HepG2 (cell line): ENCODE results near the gene RBM28. TPM values are rescaled to one million over a fixed set of nuclear protein-coding genes. Genes with fewer than 3 reads are reported as not detected.

Source experiments
- ATAC-seq: fragments of 200-7000 bp; cut with Tn5 transposase; 3 replicates; pipeline ENCODE4 v1.9.1; 2020; ENCODE audit warnings: mild to moderate bottlenecking, moderate library complexity
- BruUV-seq: library from RNA; stranded (reverse); fragments of 400-500 nt; replicated peaks from 2 replicates; lab custom pipeline; 2021; lab: Mats Ljungman, UMichigan
- CTCF ChIA-PET: fragments of 300-600 bp; formaldehyde crosslinking; extraction: SDS; loops from one replicate; lab custom pipeline; 2021; ENCODE audit warnings: low total read pairs, inconsistent platforms, low intra/inter-chr PET ratio; lab: Yijun Ruan, JAX
- POLR2A ChIA-PET: fragments of 350-600 bp; sonication (Branson Sonifier 250); formaldehyde crosslinking; loops from one replicate; lab custom pipeline; 2020; ENCODE audit warnings: antibody characterized with exemption, inconsistent platforms; lab: Yijun Ruan, JAX
- DNase-seq: peaks from one replicate; pipeline ENCODE4 v3.0.0-alpha.2; 2015; ENCODE audit warnings: low spot score
- FAIRE-seq: peaks from 3 replicates; lab custom pipeline; 2011; peaks lifted over from hg19 to GRCh38; lab: Jason Lieb, UNC
- H2AFZ ChIP-seq: one replicate; pipeline ENCODE4 v1.6.1; 2011; ENCODE audit warnings: low read length, inconsistent platforms
- H3K27ac ChIP-seq: fragments of 300-600 bp; 3 replicates; pipeline ENCODE4 v1.8.0; 2011; ENCODE audit warnings: mixed run types, mild to moderate bottlenecking, mixed read lengths, low read length, inconsistent platforms; ENCODE audit not compliant: insufficient read depth; ENCODE audit errors: extremely low read length
- H3K27me3 ChIP-seq, 2 experiments: fragments of 200-600 bp in 1 of 2; 2 replicates in 1 of 2; 3 replicates in 1 of 2; pipeline versions ENCODE4 v1.6.0 to v1.8.0; 2011; ENCODE audit warnings: low read length in 2 of 2, mild to moderate bottlenecking in 2 of 2, moderate library complexity in 2 of 2, inconsistent platforms in 1 of 2; ENCODE audit not compliant: insufficient read depth in 2 of 2, control insufficient read depth in 1 of 2
- H3K36me3 ChIP-seq, 2 experiments: fragments of 200-600 bp in 1 of 2; replicated peaks in 1 of 2; 2 replicates in 1 of 2; 3 replicates in 1 of 2; pipeline versions ENCODE4 v1.5.1 to v1.8.0; 2011; ENCODE audit warnings: low read length in 2 of 2, inconsistent platforms in 1 of 2; ENCODE audit not compliant: insufficient read depth in 2 of 2, control insufficient read depth in 1 of 2
- H3K4me1 ChIP-seq: 2 replicates; pipeline ENCODE4 v1.5.1; 2012; ENCODE audit warnings: low read length, inconsistent platforms; ENCODE audit not compliant: insufficient read depth
- H3K4me2 ChIP-seq: 2 replicates; pipeline ENCODE4 v1.6.0; 2011; ENCODE audit warnings: low read depth, low read length, inconsistent platforms
- H3K4me3 ChIP-seq, 3 experiments: fragments of 200-600 bp in 1 of 3; sonication (generic), shearing (Covaris generic) in 1 of 3; replicated peaks in 1 of 3; 2 replicates each; pipeline ENCODE4 v1.5.1; 2011 to 2016; ENCODE audit warnings: low read length in 3 of 3, inconsistent platforms in 2 of 3, low read depth in 2 of 3, mild to moderate bottlenecking in 2 of 3, control low read depth in 1 of 3, mixed read lengths in 1 of 3; ENCODE audit not compliant: insufficient read depth in 1 of 3
- H3K79me2 ChIP-seq: one replicate; pipeline ENCODE4 v1.6.1; 2011; ENCODE audit warnings: low read length, inconsistent platforms; ENCODE audit not compliant: insufficient read depth
- H3K9ac ChIP-seq: 2 replicates; pipeline ENCODE4 v1.6.0; 2011; ENCODE audit warnings: mild to moderate bottlenecking, low read depth, low read length, inconsistent platforms; ENCODE audit not compliant: insufficient read depth
- H3K9me3 ChIP-seq: 2 replicates; pipeline ENCODE4 v1.5.1; 2012; ENCODE audit warnings: mild to moderate bottlenecking, low read length
- H4K20me1 ChIP-seq: 2 replicates; pipeline ENCODE4 v1.6.0; 2011; ENCODE audit warnings: inconsistent platforms, mild to moderate bottlenecking, low read length, moderate library complexity; ENCODE audit not compliant: insufficient read depth
- CEBPB ChIP-seq: IDR thresholded peaks from 2 replicates; pipeline ENCODE4 v1.6.1; 2011; ENCODE audit warnings: low read depth, low read length, improper control_type of control experiment, borderline replicate concordance
- HNF4A ChIP-seq: sonication (generic); formaldehyde crosslinking; IDR thresholded peaks from 2 replicates; pipeline ENCODE4 v1.4.0; 2020; ENCODE audit warnings: missing genetic modification reagents
- RFXANK ChIP-seq: IDR thresholded peaks from 2 replicates; pipeline ENCODE4 v1.6.1; 2016
- RORA ChIP-seq: sonication (generic); formaldehyde crosslinking; IDR thresholded peaks from 2 replicates; pipeline ENCODE4 v1.5.0; 2020; ENCODE audit warnings: mild to moderate bottlenecking, missing genetic modification reagents, moderate library complexity
- SOX13 ChIP-seq, 3 experiments: fragments of 450-650 bp in 1 of 3; sonication (generic) in 1 of 3; formaldehyde crosslinking in 1 of 3; IDR thresholded peaks in 2 of 3; conservative IDR thresholded peaks in 1 of 3; 2 replicates each; pipeline versions ENCODE4 v1.5.0 to v1.6.1; 2016 to 2020; ENCODE audit warnings: antibody characterized with exemption in 1 of 3, mild to moderate bottlenecking in 1 of 3, missing compliant biosample characterization in 1 of 3, missing genetic modification reagents in 1 of 3, moderate library complexity in 1 of 3
- SP4 ChIP-seq: sonication (generic); formaldehyde crosslinking; IDR thresholded peaks from 2 replicates; pipeline ENCODE4 v1.8.1; 2023; ENCODE audit warnings: mild to moderate bottlenecking, missing genetic modification reagents
- YEATS2 ChIP-seq: sonication (generic); formaldehyde crosslinking; IDR thresholded peaks from 2 replicates; pipeline ENCODE4 v1.4.0; 2020; ENCODE audit warnings: missing genetic modification reagents, borderline replicate concordance
- ZNF547 ChIP-seq: sonication (generic); formaldehyde crosslinking; IDR thresholded peaks from 2 replicates; pipeline ENCODE4 v1.5.1; 2020; ENCODE audit warnings: mild to moderate bottlenecking, missing genetic modification reagents
- ZNF672 ChIP-seq: sonication (generic); formaldehyde crosslinking; IDR thresholded peaks from 2 replicates; pipeline ENCODE4 v1.8.1; 2022; ENCODE audit warnings: missing genetic modification reagents
- ZSCAN25 ChIP-seq: sonication (generic); formaldehyde crosslinking; IDR thresholded peaks from 2 replicates; pipeline ENCODE4 v1.8.0; 2022; ENCODE audit warnings: mild to moderate bottlenecking, missing genetic modification reagents
- WGBS: methylation state at CpG from one replicate; pipeline ENCODE4 v1.1.6; 2017; ENCODE audit warnings: low lambda C conversion rate; 5-methylcytosine and 5-hydroxymethylcytosine counted together
- in situ Hi-C: cut with HindIII; loops from 2 replicates; pipeline ENCODE4 v1.10.0; 2017; ENCODE audit warnings: low pct_unique_long_range_greater_than_20kb; ENCODE audit not compliant: extremely low pct_ligation_motif_present
- intact Hi-C: fragments of 100-400 bp; cut with micrococcal nuclease; formaldehyde crosslinking; loops from one replicate; pipeline ENCODE4 v1.10.0; 2022; ENCODE audit not compliant: unreplicated experiment
- polyA plus RNA-seq, 8 experiments: library from polyadenylated mRNA; depleted of rRNA in 3 of 8; stranded (reverse) in 7 of 8; unstranded in 1 of 8; fragments of >200 nt; fragmentation: Illumina TruSeq in 4 of 8; extraction: Trizol in 4 of 8; gene quantifications; 2 replicates each; pipeline versions ENCODE4 v1.2.1 to v1.2.3, GENCODE V29; 2011 to 2016; ENCODE audit warnings: low read depth in 4 of 8, missing spikeins in 1 of 8, mixed read lengths in 1 of 8; ENCODE audit not compliant: insufficient read depth in 1 of 8
- total RNA-seq, 5 experiments: library from RNA; depleted of rRNA; stranded (reverse); fragments of >200 nt; fragmentation: Illumina TruSeq; extraction: Trizol; gene quantifications; 2 replicates each; pipeline ENCODE4 v1.2.3, GENCODE V29; 2016; ENCODE audit warnings: low read depth in 1 of 5
- TF ChIP-seq, protein P1 (sequence below): sonication (generic); formaldehyde crosslinking; IDR thresholded peaks from 2 replicates; pipeline ENCODE4 v1.5.0; 2020; ENCODE audit warnings: mild to moderate bottlenecking, missing genetic modification reagents
- TF ChIP-seq, protein P2 (sequence below): sonication (generic); formaldehyde crosslinking; IDR thresholded peaks from 2 replicates; pipeline ENCODE4 v1.4.0; 2020; ENCODE audit warnings: mild to moderate bottlenecking, missing genetic modification reagents

RBM28 gene
- total and polyA plus RNA-seq, 2 of the 13 experiments (the other 11 are each of a cell fraction or from before 2014, with no cell fraction given), result 20.5 to 49.0 TPM

DNA sequence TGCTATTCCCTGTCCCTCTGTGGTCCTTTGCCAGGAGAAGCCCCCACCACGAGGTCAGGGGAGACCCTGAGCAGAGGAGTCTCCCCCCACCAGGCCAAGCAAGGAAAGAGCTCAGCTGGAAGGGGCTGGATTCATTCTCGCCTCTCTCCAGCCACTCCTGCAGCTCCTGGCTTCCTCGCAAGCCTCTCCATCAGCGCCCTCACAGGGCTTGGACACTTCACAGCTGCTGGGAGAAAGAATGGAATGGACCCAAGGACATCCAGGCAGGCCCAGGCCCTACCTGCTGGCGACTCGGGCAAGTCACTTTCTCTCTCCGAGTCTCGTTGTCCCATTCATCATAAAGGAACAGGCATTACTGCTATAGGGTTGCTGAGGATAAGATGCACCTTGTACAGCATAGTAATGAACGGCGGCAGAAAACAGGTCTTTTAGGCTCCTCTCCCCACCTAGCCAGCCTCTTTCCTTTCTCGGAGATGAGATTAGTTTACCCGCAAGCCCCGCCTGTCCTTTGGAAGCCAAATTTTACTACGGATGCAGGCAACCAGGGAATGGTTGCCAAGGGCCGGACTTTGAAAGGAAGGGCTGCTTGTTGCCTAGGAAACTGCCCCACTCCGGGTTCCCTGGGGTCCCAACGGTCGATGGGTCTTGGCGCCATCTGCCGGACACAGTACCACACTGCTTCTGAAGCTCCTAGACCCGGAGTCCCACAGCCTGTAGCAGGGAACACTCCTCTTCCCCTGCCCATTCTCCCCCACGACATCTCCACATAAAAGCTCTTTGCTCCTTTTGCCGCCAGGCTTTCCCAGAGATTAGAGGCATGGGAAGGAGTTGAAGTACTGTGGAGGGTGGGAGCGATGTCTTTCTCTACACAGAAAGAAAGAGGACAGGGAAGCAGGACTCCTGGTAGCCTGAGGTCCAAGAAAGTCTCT is 43.8 kb upstream of the RBM28 start (continued):
- TF ChIP-seq YEATS2 (CRISPR knock-in tag) (peak; percentile 28; the same call in 1 of the 2 replicates), SP4 (CRISPR knock-in tag) (0 out of 2 replicates have a peak, but pooled peaks have one; percentile 22)

DNA sequence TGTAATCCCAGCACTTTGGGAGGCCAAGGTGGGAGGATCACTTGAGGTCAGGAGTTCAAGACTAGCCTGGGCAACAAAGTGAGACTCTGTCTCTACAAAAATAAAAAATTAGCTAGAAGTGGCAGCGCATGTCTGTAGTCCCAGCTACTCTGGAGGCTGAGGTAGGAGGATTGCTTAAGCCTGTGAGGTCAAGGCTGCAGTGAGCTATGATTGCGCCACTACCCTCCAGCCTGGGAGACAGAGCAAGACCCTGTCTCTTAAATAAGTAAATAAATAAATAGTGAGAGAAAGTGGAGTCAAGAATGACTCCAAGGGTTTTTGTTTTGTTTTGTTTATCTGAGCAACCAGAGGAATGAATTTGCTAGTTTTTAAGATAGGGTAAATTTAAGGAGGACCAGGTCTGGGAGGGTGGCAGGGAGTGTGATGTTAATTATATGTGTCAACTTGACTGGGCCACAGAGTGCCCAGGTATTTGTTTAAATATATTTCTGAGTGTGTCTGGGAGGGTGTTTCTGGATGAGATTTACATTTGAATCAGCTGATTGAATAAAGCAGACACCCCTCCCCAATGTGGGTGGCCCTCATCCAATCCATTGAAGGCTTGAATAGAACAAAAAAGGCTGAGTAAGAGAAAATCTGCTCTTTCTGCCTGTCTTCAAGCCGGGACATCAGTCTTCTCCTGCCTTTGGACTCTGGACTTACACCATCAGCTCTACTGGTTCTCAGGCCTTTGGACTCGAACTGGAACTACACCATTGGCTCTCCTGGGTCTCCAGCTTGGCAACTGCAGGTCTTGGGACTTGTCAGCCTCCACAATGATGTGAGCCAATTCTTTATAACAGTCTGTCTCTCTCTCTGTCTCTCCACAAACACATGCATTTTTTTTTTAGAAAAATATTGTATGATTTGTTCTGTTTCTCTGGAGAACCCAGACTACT is 42.5 kb upstream of the RBM28 start:
- intact Hi-C loops, result no loop called here
- no peak for DNase-seq
- TF ChIP-seq RORA (CRISPR knock-in tag), result no peak
- peak; percentile 65 for TF ChIP-seq CEBPB
- TF ChIP-seq ZSCAN25 (CRISPR knock-in tag), result no peak
- TF ChIP-seq, protein P1, sequence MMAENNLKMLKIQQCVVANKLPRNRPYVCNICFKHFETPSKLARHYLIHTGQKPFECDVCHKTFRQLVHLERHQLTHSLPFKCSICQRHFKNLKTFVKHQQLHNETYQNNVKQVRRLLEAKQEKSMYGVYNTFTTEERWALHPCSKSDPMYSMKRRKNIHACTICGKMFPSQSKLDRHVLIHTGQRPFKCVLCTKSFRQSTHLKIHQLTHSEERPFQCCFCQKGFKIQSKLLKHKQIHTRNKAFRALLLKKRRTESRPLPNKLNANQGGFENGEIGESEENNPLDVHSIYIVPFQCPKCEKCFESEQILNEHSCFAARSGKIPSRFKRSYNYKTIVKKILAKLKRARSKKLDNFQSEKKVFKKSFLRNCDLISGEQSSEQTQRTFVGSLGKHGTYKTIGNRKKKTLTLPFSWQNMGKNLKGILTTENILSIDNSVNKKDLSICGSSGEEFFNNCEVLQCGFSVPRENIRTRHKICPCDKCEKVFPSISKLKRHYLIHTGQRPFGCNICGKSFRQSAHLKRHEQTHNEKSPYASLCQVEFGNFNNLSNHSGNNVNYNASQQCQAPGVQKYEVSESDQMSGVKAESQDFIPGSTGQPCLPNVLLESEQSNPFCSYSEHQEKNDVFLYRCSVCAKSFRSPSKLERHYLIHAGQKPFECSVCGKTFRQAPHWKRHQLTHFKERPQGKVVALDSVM, result peak; percentile 87
- no peak for TF ChIP-seq RFXANK (CRISPR knock-in tag)
- no peak for TF ChIP-seq SOX13 (IDR thresholded peaks at IDR 0.05)
- TF ChIP-seq SOX13 (CRISPR knock-in tag; conservative IDR thresholded peaks at IDR 0.05 in 1 of 2, IDR thresholded peaks at IDR 0.05 in 1 of 2), result no peak
- no peak for TF ChIP-seq ZNF672
- TF ChIP-seq, protein P2, sequence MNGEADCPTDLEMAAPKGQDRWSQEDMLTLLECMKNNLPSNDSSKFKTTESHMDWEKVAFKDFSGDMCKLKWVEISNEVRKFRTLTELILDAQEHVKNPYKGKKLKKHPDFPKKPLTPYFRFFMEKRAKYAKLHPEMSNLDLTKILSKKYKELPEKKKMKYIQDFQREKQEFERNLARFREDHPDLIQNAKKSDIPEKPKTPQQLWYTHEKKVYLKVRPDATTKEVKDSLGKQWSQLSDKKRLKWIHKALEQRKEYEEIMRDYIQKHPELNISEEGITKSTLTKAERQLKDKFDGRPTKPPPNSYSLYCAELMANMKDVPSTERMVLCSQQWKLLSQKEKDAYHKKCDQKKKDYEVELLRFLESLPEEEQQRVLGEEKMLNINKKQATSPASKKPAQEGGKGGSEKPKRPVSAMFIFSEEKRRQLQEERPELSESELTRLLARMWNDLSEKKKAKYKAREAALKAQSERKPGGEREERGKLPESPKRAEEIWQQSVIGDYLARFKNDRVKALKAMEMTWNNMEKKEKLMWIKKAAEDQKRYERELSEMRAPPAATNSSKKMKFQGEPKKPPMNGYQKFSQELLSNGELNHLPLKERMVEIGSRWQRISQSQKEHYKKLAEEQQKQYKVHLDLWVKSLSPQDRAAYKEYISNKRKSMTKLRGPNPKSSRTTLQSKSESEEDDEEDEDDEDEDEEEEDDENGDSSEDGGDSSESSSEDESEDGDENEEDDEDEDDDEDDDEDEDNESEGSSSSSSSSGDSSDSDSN (CRISPR knock-in tag), result no peak
- peak; percentile 36; the same call in 1 of the 2 replicates for TF ChIP-seq HNF4A
- no peak for TF ChIP-seq ZNF547

More for the DNA sequence above, 42.5 kb upstream of the RBM28 start:
- ATAC-seq (no peak), FAIRE-seq (no peak)
- Histone ChIP-seq H3K9ac (no peak overlapping the region), H3K36me3 (no peaks in the 10 kb centered on the region), H4K20me1 (0 out of 2 replicates have a peak, but pooled peaks cover 2% of the 10 kb centered on the region), H3K9me3 (no peaks in the 10 kb centered on the region), H3K4me3 (no peak overlapping the region), H3K4me1 (peaks cover 21% of the 10 kb centered on the region; the same call in 1 of the 2 replicates), H3K27ac (no peak overlapping the region), H3K79me2 (no peaks in the 10 kb centered on the region), H3K4me2 (no peak overlapping the region), H3K27me3 (0 out of 5 replicates have a peak, but pooled peaks cover 1 to 5% of the 10 kb centered on the region in 2 experiments), H2AFZ (no peak overlapping the region)
- 3% methylated on average over 4 of the region's 4 CpGs for WGBS
- no TSS peak for BruUV-seq
- ChIA-PET POLR2A (no interaction called here), CTCF (interaction anchor here (1.6 kb wide), 1 partner anchor 34 kb away, joined by 8 read pairs; no protein-coding TSS in a partner anchor)
- in situ Hi-C loops, result no loop called here
